NCI-H128 (cell line): ENCODE results near the gene CCNQ.

Experiments used
- DNase-seq: peaks from one replicate; lab custom pipeline; 2025; ENCODE audit not compliant: unreplicated experiment; lab: John Stamatoyannopoulos, UW

CCNQ gene

DNA sequence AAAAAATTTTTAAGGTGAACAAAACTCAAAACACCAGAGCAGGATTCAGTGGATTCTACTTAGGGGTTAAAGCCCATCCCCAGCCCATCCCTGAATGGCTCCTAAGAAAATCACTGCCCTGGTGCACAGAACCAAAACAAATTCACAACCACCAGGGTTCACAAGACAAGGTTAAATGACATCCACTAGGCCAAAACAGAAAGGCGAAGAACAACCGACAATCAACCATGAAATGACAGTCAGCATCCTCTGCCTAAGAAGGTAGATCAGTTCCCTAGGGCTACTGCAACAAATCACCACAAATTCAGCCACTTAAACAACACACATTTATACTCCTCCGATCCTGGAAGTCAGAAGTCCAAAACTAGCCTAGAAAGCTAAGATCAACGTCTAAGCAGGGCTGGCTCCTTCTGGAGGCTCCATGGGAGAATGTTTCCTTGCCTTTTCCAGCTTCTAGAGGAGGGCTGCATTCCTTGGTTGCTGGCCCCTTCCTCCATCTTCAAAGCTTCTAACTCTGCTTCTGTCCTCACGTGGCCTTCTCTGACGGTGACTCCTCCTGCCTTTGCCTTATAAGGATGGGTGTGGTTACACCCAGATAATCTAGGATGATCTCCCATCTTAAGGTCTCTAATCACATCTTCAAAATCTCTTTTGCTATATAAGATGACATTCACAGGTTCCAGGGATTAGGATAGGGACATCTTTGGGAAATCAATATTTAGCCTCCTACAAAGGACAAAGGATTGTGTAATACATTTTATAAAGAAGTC, 1.8 kb downstream of the CCNQ start:
- no peak for DNase-seq

DNA sequence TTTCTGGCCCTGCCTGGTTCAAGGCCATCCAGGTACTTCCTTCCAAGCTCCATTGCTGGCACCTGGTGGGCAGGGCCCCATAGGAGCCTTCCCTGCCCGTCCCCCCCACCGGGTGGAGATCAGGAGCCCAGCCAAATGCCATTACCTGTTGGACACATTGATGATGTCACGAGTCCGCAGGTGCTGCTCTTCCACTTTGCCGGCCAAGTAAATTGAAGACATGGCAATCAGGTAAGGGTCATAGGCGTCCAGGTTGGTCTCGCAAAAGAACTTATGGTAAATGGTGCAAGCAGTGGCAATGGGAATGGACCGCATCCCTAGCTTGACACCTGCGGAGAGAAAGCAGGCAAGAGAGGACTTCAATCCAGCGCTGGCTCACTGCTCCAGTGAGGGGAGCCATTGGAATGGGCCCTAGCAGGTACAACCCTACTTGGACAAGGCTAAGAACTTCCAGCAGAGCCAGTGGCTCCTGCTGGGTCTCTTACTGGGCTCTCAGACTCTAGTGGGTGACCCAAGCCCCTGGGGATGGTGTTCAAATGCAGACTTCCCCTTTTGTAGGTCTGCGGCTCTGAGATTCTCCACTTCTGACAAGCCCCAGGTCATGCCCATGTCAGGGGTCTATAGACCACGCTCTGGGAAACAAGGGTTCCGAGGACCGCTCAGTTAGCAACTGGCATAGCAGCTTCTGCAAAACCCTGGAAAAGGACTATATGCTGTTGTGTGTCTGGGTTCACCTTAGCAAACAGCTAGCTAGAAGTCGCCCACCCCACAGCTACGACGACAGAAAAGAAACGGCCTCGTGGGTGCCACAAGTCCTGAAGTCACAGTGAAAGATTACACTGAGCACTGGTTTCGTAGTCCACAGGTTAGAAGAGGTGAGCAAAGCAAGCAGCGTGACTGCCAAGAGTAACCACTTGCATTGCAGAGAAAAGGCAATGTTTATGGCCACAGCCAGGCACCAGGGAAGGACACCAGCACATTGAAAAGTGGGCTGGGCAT, 2.8 kb downstream of the CCNQ start:
- DNase-seq, result no peak

DNA sequence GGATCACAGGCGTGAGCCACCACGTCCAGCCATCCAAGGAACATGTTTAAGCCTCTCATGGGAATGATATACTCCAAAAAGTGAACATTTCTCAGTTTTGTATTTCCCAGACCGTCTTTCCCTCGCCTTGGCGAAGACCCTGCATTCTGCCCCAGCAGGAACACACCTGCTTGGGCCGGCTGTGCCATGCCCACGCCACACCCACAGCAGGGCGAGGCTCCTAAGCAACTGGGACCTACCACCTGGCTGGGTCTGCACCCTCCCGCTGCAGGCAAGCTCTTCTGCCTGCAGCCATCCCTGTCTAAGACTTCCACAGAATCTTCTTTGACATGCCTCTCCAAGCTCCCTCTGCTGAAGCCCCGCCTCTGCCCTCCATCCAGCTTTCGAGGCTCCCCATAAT, 3.6 kb downstream of the CCNQ start:
- no peak for DNase-seq

DNA sequence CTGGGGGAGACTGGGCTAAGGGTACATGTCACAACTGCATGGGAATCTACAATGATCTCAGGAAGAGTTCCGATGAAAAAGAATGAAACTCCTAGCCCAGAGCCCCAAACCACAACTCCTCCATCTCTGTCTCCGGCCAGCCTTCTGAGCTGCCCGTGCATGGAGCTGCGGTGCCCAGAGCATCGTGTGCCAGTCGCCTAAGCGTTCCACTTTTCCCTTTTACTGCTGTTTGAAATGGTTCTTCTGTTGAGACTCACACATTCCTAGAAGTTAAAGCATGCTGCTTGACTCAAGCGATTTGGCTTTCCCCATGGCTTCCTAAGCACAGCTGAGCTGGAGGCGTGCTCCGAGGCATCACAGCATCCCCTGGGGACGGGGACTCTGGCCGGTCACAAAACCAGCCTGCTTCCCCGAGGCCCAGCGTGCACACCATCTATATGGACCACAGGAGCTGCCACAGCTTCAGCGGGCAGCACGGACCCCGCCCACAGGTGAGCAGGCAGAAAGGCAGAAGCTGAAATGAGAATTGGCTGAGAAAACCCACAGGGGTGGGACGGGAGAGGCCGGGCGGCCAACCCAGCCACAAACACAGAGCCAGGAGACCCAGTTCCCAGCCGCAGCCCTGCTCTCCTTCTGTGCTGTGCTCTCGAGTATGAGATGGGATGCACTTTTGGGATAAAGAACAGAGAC, 5.0 kb downstream of the CCNQ start:
- no peak for DNase-seq

DNA sequence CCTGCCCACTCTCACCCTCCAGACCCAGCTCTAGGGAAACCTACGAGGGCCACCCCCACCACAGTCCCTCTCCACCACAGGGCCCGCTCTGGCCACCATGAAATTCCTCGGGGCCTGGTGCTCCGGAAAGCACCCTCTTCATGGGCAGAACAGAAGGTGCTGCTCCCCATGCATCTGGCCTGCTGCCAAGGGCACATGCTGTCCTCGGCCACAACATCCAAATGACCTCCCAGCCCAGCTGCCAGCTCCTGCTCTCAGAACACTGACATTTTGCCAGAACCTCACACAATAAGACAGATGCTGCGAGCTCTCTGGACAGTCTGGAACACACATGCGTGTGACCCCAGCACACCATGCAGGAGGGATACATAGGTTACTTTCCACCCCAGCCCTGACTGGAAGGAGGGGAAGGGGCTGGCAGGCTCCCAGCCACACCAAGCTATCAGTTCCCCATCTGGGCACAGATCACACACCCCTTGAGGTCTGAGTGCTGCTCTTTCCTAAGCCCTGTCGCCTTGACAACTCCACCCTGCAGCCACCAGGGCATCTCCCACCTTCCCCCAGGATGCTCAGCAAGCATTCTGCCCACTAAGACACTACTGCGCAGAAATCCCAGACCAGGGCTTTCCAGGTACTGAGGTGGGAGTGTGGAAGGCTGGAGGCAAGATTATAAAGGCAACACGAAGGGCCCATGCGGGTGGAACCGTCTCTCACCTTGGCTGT, 5.8 kb downstream of the CCNQ start:
- no peak for DNase-seq

DNA sequence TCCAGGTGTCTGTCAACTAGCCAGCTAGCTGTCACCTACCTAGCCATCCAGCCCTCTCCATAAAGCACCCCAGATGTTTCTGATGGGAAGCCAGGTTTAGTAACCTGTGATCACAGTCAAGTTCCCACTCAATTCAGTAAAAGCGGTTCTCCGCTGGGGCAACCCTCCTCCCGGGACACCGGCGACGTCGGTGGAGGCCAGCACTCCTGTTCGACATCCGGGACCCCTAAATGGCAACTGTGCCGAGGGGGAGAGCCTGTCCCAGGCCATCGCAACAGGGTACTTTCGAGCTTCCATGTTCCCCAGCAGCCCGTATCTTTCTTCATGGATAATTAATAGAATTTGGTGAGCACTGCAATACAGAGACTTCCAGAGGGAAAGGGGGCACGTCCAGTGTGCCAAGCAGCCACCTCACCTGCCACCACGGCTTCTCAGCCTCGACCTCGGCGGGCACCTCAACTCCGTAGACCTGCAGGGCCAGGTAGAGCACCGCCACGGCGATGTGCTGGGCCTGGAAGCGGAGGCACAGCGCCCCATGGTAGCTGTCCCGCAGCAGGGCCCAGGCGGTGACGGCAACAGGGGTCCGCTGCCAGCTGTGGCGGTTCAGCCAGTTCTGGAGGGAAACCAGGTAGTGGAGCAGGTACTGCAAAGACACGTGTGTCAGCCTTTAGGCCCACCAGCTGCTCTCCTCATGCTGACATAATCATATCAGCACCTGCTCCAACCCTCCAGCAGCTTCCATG, 6.7 kb downstream of the CCNQ start:
- no peak for DNase-seq

DNA sequence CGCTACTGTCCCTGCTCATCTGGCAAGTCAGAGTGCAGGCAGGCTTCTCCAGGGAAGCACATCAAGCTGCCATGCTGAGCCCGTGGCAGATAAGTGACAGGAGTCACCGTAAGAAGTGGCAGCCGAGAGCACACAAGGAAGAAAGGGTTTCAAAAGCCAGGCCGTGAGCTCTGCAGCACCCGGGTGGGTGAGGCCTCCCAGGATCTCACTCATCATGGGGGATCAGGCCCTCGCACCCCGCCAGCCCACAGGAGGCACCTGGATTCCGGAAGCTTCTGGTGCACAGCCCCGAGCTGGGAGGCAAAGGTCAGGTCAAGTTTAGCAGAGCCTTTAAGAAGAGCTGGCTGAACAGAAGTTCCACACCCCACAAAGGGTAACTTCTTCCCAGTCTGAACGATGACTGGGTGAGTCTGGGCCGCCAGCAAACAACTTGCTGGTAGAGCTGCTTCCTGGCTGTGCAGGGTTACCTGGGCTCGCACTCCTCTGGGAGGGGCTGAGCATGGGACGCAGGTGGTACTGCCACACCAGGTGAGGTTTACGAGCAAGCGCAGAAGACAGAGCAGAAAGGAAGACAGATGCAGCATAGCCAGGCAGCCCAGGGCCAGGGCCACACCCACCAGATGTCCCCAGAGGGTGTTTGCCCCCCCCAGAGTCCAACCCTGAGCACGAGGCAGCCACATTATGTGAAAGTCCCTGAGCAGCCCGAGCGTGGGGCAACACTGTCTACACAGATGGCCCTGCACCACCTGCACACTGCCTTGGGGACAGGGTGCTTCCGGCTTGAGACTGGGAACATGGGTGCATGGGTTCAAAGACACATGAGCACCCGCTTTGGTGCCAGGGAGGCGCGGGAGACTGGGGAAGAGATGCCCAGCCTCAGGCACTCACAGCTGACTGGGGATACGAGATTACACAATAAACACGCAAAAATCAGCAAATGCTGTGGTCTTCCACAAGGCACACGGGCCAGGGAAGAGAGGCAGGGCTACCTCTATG, 7.7 kb downstream of the CCNQ start:
- no peak for DNase-seq

DNA sequence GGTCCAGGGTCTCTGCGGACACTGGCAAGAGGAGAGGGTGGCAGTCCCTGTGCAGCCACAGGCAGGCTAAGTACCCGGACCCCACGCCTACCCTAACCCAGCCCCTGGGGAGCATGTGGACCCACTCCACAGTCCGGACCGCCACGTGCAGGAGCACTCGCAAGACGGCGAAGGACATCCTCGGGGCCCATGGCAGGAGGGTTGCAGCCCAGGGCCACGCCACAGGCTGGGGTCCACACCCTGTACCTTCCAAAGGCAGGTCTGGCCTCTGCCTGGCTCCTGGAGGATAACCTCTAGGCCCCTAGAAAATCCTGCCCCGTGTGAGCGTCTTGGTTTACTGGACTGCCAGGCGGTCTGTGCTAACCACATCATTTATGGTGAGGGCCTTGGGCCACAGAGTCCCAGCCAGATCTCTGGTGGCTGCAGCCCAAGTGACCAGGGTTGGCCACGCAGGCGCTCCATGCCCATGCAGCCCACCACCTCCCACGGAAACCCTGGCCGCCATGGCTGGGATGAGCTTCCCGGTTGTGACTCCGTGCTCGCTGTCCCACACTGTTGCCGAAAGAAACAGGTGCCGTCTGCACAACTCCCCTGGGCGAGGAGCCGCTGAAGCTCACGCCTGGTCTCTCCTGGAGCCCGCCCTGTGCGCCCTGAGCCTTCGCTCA, 10.0 kb downstream of the CCNQ start:
- no peak for DNase-seq

DNA sequence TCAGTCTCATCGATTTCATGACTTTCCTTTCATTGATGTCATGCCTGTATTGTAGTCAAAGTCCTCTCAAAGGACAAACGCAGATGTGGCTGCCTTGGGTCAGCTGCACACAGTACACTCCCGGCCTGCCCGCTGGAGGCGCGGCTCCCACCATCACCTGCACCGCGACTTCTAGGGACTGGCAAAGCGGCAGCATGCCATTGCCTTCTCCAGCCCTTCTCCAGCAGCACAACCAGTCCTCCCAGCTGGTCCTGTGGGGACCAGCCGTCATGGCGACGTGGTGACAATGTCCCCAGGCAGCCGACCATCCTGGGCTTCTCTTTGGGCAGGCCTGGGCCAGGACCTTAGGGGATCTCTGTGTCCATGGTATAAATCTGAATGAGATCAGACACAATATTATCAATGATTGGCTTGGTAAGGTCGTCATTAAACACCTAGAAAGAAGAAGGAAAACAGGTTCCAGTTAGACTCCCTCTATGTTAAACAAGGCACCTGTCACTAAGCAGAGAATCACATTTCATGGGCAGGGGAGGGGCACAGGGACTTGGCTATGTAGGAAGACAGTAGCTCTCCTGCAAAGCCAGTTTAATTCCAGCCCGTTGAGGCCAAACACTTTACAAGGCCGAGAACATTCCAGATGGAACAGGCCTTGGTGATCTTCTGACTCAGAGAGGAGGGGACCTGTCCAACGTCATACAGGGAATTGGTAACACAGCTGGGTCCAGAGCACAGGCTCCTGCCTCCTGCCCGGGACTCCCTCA, 10.7 kb downstream of the CCNQ start:
- DNase-seq, result no peak

DNA sequence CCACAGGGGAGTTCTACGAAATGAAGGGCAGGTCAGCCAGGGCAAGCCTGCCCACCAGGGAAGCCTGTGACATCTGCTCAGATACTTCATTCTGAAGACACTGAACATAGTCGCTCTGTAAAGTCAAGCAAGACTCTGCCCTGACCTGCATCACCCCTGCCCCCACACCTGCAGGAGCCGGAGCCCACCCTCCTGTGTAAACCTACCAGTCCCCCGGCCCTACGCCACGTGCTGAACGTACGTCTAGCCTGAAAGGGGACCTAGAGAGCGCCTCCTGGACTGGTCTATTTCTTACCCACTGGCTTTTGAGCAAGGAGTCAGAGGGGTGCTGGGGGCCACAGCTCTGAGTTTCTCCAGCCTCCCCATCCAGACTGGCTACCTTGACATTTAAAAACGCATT, 11.6 kb downstream of the CCNQ start:
- no peak for DNase-seq

DNA sequence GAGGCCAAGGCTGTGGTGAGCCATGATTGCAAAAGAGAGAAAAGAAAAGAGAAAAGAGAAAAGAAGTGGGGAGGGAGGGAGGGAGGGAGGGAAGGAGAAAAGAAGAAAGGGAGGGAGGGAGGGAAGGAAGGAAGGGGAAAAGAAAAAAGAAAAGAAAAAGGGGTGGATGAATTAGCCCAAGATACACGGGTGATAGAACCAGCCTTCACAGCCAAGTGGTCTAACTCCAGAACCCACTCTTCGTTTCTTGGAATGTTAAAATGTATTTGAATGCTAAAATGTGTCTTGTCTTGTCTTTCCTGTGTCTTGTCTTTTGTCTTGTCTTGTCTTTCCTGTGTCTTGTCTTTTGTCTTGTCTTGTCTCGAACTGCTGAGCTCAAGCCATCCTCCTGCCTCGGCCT, 13.1 kb downstream of the CCNQ start:
- no peak for DNase-seq

DNA sequence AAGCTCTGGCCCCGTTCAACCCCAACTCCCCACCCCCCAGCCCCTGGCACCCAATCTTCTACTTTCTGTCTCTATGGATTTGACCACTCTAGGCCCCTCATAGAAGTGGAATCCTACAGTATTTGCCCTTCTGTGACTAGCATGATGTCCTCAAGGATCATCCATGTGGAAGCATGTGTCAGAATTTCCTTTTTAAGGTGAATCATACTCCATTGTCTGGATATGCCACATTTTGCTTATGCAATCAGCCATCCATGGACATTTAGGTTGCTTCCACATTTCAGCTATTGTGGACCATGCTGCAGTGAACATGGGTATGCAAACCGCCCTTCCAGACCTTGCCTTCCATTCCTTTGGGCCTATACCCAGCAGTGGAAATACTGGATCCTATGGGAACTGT, 15.5 kb downstream of the CCNQ start:
- DNase-seq, result no peak

DNA sequence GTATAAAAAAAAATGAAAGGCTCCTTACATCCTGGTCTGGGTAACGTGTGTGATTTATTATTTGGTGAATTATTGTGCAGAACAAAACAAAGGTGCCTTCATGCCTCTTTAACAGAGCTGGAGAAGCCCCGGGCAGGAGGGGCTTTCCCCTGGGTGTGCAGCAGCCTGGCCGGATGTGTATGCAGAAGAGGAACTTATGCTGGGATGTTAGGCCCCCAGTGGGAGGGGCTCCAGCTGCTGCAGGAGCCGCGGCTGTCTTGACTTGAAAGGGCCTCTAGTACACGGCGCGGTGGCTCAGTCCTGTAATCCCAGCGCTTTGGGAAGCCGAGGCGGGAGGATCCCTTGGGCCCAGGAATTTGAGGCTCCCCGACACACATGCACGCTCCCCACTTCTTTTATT, 16.0 kb downstream of the CCNQ start:
- no peak for DNase-seq

DNA sequence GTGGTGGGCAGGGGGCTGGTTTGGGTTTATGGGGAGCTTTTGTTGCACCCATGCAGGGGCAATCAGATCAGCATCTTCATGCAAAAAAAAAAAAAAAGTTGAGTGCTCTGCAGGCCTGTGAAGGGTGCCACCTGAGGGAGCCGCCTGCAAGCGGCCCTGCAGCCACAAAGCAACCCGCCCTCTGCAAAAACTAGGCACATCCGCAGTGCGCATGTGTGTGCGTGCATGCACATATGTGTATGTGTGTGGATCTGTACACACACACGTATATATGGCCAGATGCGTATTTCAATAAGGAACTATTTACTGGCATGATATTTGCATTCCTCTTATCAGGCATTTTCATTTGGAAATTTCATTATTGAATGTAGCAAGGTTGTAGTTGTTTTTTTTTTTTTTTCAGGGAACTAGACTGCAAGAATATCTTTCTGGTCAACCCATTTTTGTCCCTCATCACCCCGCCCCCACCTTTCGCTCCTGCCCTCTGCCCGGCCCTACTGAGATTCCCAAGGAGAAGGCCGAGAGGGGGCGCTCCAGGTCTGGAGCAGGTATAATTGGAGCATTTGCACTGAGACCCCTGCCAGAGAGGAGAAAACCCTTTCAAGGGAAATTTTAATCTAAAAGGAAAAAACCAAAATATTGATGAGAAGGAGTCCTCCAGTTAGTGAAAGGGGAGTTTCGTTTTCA, 18.1 kb downstream of the CCNQ start:
- DNase-seq, result no peak

DNA sequence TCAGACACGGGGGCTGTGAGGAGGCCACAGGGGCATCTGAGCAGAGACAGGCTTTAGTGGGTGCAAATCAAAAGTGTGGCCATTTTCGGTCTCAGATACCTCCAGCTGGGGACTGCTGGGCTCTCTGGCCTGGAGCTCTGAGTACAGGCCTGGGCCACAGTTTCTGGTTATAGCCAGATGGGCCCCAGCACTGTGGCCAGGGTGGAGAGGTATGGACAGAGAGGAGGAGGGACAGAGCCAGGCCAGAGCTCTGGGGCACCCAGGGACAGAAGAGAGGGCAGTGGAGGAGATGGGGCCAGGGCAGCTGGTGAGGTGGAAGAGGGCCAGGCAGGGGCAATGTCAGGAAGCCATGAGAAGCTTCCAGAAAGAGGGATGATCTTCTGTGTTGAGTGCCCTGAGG, 20.1 kb downstream of the CCNQ start:
- DNase-seq, result no peak

DNA sequence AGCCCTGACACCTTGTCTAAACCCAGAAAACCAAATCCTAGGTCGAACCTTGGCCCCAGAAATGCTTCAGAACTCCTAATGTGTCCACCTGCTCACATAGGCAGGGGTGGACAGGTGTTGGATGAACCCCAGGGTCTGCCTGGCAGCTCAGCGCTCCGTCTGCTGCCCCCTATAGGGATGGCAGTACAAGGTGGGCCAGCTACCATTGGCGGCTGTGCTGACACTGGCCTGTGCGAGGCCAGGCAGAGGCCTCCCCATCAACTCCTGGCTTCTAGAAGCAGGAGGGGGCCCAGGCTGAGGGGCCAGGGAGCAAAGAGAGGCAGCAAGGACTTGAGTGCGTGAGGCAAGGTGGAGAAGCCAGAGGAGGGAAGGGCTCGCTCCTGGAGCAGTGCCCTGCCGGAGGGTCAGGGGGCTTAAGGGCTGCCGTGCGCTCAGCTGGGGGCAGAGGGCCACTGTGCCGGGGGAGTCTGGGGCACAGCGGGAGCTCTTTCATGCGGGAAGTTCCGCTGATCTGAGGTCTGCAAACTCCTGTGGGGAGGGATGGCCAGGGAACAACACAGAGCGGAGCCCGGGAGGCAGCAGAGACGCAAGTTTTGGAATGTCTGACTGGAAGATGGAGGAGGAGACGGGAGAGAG, 20.6 kb downstream of the CCNQ start:
- no peak for DNase-seq

DNA sequence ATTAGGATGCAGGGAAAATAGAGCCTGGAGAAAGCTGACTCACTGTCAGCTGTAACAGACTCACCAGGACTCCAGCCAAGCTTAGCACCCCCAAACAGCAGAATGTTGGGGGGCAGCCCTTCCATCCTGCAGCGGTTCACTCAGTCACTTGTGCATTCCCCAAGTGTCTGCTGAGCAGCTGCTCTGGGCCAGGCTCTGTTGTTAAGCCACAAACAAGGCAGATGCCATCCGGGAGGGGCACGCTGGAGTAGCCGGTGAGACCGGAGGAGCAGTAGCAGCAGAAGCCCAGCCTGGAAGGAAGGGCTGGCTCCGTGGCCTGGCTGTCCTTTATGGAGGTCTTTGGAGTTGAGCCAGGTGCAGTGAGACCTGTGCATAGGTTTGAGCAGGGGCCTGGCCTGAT, 22.0 kb downstream of the CCNQ start:
- no peak for DNase-seq
